ENCODE measurements around the gene IDS.

DNA sequence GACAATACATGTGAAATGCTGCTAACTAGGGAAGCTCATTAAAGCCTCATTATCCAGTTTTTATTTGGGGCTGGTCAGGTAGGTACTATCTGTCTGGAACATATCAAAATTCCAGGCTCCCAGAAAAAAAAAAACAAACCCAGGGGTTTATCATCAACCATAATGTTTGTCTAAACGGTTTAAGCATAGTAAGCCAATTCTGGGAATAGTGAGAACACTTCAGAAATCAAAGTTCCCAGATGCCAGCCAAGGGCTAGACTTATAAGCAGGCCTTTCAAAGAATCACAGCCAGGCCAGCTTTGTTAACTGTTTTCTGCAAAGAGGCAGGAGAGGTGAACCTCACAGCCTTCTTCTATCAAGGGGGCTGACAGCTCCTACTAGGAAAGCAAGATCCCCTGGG, 8.1 kb downstream of the IDS start:
- TF ChIP-seq, protein P1, sequence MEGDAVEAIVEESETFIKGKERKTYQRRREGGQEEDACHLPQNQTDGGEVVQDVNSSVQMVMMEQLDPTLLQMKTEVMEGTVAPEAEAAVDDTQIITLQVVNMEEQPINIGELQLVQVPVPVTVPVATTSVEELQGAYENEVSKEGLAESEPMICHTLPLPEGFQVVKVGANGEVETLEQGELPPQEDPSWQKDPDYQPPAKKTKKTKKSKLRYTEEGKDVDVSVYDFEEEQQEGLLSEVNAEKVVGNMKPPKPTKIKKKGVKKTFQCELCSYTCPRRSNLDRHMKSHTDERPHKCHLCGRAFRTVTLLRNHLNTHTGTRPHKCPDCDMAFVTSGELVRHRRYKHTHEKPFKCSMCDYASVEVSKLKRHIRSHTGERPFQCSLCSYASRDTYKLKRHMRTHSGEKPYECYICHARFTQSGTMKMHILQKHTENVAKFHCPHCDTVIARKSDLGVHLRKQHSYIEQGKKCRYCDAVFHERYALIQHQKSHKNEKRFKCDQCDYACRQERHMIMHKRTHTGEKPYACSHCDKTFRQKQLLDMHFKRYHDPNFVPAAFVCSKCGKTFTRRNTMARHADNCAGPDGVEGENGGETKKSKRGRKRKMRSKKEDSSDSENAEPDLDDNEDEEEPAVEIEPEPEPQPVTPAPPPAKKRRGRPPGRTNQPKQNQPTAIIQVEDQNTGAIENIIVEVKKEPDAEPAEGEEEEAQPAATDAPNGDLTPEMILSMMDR (IDR thresholded peaks at IDR 0.05; ENCODE audit: insufficient read depth, low read length), result no peak
- no peak for TF ChIP-seq GABPA (IDR thresholded peaks at IDR 0.05; ENCODE audit: low read depth)
- TF ChIP-seq POLR2AphosphoS5 (IDR thresholded peaks at IDR 0.05; ENCODE audit: low read depth), result no peak
- TF ChIP-seq, protein P2, sequence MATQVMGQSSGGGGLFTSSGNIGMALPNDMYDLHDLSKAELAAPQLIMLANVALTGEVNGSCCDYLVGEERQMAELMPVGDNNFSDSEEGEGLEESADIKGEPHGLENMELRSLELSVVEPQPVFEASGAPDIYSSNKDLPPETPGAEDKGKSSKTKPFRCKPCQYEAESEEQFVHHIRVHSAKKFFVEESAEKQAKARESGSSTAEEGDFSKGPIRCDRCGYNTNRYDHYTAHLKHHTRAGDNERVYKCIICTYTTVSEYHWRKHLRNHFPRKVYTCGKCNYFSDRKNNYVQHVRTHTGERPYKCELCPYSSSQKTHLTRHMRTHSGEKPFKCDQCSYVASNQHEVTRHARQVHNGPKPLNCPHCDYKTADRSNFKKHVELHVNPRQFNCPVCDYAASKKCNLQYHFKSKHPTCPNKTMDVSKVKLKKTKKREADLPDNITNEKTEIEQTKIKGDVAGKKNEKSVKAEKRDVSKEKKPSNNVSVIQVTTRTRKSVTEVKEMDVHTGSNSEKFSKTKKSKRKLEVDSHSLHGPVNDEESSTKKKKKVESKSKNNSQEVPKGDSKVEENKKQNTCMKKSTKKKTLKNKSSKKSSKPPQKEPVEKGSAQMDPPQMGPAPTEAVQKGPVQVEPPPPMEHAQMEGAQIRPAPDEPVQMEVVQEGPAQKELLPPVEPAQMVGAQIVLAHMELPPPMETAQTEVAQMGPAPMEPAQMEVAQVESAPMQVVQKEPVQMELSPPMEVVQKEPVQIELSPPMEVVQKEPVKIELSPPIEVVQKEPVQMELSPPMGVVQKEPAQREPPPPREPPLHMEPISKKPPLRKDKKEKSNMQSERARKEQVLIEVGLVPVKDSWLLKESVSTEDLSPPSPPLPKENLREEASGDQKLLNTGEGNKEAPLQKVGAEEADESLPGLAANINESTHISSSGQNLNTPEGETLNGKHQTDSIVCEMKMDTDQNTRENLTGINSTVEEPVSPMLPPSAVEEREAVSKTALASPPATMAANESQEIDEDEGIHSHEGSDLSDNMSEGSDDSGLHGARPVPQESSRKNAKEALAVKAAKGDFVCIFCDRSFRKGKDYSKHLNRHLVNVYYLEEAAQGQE (IDR thresholded peaks at IDR 0.05; ENCODE audit: insufficient replicate concordance, low read depth), result no peak

Measured in HL-60 (cell line).